ENCODE measurements around the gene FRRS1L. TPM values are rescaled to one million over a fixed set of nuclear protein-coding genes. Genes with fewer than 3 reads are reported as not detected.

Gene FRRS1L
- total RNA-seq, 2 donors from 2014 or later, result not detected

- Mint-ChIP-seq H3K4me3 (peak overlapping the region; percentile 93 to 96), H3K27me3 (ENCODE audit: low read depth) (no peaks in the 10 kb centered on the region), H3K36me3 (ENCODE audit: insufficient read depth in 2 of 2) (peaks cover 2 to 10% of the 10 kb centered on the region in 2 donors), H3K9me3 (peaks cover 0 to 2% of the 10 kb centered on the region in 2 donors), H3K4me1 (ENCODE audit: low read depth) (peaks cover 67% of the 10 kb centered on the region), H3K27ac (peak overlapping the region; percentile 93)
- DNase-seq (peak; percentile 56 to 66), ATAC-seq (replicated peaks in 1 of 2) (peak; percentile 41 to 49)
Observed at GRCh38 chr9:109117856-109118807, 48.9 kb downstream of the FRRS1L start.

DNA sequence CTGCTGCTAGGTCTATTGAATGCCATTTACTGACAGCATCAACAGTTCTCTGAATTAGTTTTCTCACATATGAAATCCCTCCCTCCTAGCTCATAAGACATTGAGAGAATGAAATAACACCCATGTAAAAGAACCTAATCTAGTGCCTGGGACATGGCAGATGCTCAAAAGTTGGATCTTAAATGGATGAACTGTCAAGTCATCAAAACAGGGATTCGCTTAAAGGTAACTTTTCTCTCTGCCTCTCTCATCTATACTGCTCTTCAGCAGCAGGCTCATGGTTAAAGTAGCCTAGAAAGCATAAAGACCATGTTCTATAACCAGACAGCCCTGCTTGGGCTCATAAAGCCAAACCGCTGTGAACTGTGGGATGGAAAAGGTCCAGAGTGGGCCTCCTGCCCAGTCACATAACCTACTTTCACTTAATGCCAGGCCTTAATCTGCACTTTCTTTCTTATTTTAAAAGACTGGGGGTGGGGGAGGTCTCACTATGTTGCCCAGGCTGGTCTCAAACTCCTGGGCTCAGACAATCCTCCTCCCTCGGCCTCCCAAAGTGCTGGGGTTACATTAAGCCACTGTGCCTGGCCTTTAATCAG, 51.0 kb downstream of the FRRS1L start:
- Mint-ChIP-seq H3K27ac (peak overlapping the region; percentile 12), H3K27me3 (ENCODE audit: low read depth) (no peaks in the 10 kb centered on the region), H3K4me3 (peak overlapping the region; percentile 21 to 50), H3K36me3 (ENCODE audit: insufficient read depth in 2 of 2) (peaks cover 2 to 10% of the 10 kb centered on the region in 2 donors), H3K4me1 (ENCODE audit: low read depth) (peaks cover 78% of the 10 kb centered on the region), H3K9me3 (peaks cover 0 to 2% of the 10 kb centered on the region in 2 donors)
- DNase-seq (no peak), ATAC-seq (replicated peaks in 1 of 2) (no peak)

DNA sequence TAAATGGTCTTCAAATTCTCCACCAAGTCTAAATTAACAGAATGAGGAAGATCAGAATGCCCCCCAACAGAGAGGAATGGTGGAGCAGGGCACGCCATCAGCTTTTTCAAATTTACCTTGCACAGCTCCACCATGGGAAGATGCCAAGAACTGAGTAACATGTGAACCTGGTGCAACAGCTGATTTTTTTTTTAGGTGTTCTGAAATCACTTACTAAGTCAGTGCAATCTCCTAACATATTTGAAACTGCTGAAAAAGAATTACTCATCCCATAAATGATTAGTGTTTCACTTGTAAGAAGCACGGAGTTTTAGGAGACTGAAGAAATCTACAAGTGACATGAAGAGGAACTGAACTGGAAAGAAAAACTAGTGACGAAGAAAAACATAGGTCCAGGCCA, 52.4 kb downstream of the FRRS1L start:
- ATAC-seq (replicated peaks in 1 of 2), result peak; percentile 27 to 33
- peaks cover 0 to 2% of the 10 kb centered on the region in 2 donors for H3K9me3 Mint-ChIP-seq
- peaks cover 86% of the 10 kb centered on the region for H3K4me1 Mint-ChIP-seq (ENCODE audit: low read depth)
- H3K27ac Mint-ChIP-seq, result peak overlapping the region; percentile 61
- peaks cover 2 to 10% of the 10 kb centered on the region in 2 donors for H3K36me3 Mint-ChIP-seq (ENCODE audit: insufficient read depth in 2 of 2)
- no peaks in the 10 kb centered on the region for H3K27me3 Mint-ChIP-seq (ENCODE audit: low read depth)
- peak in 1 of 2 donors; percentile 16 for DNase-seq
- peak overlapping the region; percentile 64 for H3K4me3 Mint-ChIP-seq

GRCh38 chr9:109113892-109114609, 53.0 kb downstream of the FRRS1L start:
- Mint-ChIP-seq H3K36me3 (ENCODE audit: insufficient read depth in 2 of 2) (peaks cover 2 to 10% of the 10 kb centered on the region in 2 donors), H3K27ac (no peak overlapping the region), H3K4me3 (peak overlapping the region; percentile 64), H3K27me3 (ENCODE audit: low read depth) (no peaks in the 10 kb centered on the region), H3K4me1 (ENCODE audit: low read depth) (peaks cover 93% of the 10 kb centered on the region), H3K9me3 (peaks cover 0 to 2% of the 10 kb centered on the region in 2 donors)
- ATAC-seq (replicated peaks in 1 of 2) (no peak), DNase-seq (no peak)

- peaks cover 96% of the 10 kb centered on the region for H3K4me1 Mint-ChIP-seq (ENCODE audit: low read depth)
- no peak for DNase-seq
- peak overlapping the region in 1 of 2 donors; percentile 64 for H3K4me3 Mint-ChIP-seq
- H3K36me3 Mint-ChIP-seq (ENCODE audit: insufficient read depth in 2 of 2), result peaks cover 2 to 10% of the 10 kb centered on the region in 2 donors
- peaks cover 0 to 2% of the 10 kb centered on the region in 2 donors for H3K9me3 Mint-ChIP-seq
- H3K27me3 Mint-ChIP-seq (ENCODE audit: low read depth), result no peaks in the 10 kb centered on the region
- H3K27ac Mint-ChIP-seq, result no peak overlapping the region
- no peak for ATAC-seq (replicated peaks in 1 of 2)
Observed at GRCh38 chr9:109113254-109113653, 53.8 kb downstream of the FRRS1L start.

DNA sequence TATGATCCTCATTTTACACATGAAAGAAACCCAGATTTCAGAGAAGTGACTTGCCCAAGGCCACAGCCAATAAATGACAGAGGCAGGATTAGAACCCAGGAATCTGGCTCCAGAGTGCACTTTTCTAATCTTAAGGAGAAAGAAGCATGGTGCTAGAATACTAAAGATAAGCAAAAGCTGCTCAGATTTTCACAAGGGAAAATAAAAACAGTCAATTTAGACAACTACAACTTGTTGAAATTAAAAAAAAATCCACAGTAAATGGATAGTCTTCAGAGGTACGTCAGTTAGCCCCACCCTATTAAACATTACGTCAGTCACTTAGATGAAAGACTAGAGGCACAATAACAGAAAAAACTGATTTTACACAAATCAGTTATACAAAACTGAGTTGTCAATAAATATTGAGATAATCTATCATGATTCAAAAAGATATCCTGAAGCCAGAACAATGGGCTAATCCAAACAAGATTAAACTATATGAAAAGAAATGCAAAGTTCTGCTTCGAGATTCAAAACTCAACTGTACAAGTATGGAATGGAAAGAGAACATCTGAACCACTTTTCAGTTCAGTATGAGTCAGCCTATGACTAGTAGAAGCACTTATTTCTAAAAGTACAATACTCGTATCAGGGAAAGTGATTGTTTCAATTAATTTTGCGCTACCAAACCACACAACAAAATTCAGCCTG, 56.6 kb downstream of the FRRS1L start:
- DNase-seq (no peak), ATAC-seq (replicated peaks in 1 of 2) (peak; percentile 73)
- Mint-ChIP-seq H3K27me3 (ENCODE audit: low read depth) (no peaks in the 10 kb centered on the region), H3K9me3 (no peaks in the 10 kb centered on the region), H3K36me3 (ENCODE audit: insufficient read depth in 2 of 2) (peaks cover 0 to 3% of the 10 kb centered on the region in 2 donors), H3K4me3 (peak overlapping the region; percentile 78 to 94), H3K4me1 (ENCODE audit: low read depth) (peaks cover 90% of the 10 kb centered on the region), H3K27ac (peak overlapping the region; percentile 91)

DNA sequence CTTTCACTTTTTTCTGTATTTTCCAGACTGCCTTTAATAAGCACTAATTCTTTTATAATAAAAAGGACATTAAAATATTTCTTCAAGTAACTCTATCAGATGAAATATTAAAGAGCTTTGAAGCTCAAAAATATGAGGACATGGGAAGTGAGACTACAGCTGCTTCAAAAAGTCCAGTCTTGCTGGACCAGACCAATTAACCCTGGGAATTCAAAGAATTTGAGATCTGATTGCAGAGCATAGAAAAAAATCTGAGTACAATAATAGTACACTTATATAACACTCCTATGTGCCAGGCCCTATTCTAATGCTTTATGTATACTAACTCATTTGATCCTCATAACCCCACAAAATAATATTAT, 57.1 kb downstream of the FRRS1L start:
- no peak for ATAC-seq (replicated peaks in 1 of 2)
- H3K36me3 Mint-ChIP-seq (ENCODE audit: insufficient read depth in 2 of 2), result peaks cover 0 to 7% of the 10 kb centered on the region in 2 donors
- H3K9me3 Mint-ChIP-seq, result no peaks in the 10 kb centered on the region
- no peak for DNase-seq
- H3K27ac Mint-ChIP-seq, result peak overlapping the region; percentile 91
- H3K4me1 Mint-ChIP-seq (ENCODE audit: low read depth), result peaks cover 84% of the 10 kb centered on the region
- peak overlapping the region; percentile 78 to 94 for H3K4me3 Mint-ChIP-seq
- no peaks in the 10 kb centered on the region for H3K27me3 Mint-ChIP-seq (ENCODE audit: low read depth)

DNA sequence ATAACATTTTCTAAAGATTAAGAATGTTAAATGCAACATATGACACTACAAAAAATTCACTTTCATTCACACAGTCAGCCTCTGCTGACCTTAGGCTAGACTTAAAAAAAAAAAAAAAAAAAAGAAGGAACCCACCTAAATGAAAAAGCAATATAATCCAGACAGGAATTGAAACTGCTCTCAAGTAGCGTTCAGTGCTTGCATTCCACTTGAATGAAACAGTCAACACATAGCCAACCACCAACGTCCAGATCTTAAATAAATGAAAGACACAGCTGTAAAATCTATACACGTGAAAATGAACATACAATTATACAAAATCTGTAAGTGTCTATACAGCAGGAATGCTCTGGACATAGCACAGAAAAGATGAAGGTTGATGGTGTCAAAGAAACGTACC, 58.7 kb downstream of the FRRS1L start:
- Mint-ChIP-seq H3K27me3 (ENCODE audit: low read depth) (no peaks in the 10 kb centered on the region), H3K36me3 (ENCODE audit: insufficient read depth in 2 of 2) (peaks cover 7 to 17% of the 10 kb centered on the region in 2 donors), H3K4me1 (ENCODE audit: low read depth) (peaks cover 71% of the 10 kb centered on the region), H3K27ac (peak overlapping the region; percentile 27), H3K4me3 (peak overlapping the region; percentile 79), H3K9me3 (peaks cover 2% of the 10 kb centered on the region in 2 donors)
- no peak for DNase-seq
- ATAC-seq (replicated peaks in 1 of 2), result no peak

DNA sequence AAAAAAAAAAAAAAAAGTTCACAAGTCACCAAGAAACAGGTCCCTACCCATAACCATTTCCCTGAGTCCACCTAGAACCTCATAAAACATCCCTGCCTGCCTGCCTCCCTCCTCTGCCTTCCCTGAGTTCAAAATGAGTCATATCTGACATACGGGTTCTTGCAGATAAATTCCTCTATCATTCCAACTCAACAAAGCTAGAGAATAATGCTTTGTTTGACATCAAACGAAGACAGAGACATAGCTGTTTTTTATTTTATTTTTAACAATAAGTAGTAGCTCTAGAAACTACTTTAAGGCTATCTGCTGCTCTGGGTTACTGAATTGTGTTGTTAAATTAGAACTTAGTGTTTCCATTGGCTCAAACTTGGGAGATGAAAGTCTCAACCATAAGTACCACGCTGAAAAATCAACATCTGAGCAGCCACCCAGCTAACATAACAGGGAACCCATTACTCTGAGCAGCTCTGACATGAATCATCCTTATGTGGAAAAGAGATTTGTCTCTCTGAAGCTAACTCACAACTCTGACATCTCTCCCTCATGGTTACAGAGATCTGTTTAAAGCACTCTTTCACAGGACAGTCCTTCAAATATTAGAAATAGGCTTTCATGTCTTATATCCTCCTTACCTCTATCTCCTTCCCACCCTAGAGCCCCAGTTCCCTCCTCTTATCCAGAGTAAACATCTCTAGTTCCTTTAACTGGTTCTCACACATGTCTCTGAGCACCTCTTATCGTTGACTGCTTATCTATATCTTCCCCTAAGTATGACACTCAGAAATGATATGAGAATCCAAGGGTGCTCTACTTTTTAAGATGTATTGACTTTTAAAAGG, 59.4 kb downstream of the FRRS1L start:
- H3K27me3 Mint-ChIP-seq (ENCODE audit: low read depth), result no peaks in the 10 kb centered on the region
- DNase-seq (peak in 1 of 2 donors; percentile 19), ATAC-seq (replicated peaks in 1 of 2) (peak; percentile 87 to 91)
- peak overlapping the region; percentile 27 for H3K27ac Mint-ChIP-seq
- H3K4me1 Mint-ChIP-seq (ENCODE audit: low read depth), result peaks cover 71% of the 10 kb centered on the region
- peaks cover 13 to 24% of the 10 kb centered on the region in 2 donors for H3K36me3 Mint-ChIP-seq (ENCODE audit: insufficient read depth in 2 of 2)
- H3K9me3 Mint-ChIP-seq, result peaks cover 2 to 3% of the 10 kb centered on the region in 2 donors
- peak overlapping the region; percentile 79 for H3K4me3 Mint-ChIP-seq

- peak; percentile 29 to 37 for DNase-seq
Observed at GRCh38 chr9:109101810-109102209, 65.2 kb downstream of the FRRS1L start.

DNA sequence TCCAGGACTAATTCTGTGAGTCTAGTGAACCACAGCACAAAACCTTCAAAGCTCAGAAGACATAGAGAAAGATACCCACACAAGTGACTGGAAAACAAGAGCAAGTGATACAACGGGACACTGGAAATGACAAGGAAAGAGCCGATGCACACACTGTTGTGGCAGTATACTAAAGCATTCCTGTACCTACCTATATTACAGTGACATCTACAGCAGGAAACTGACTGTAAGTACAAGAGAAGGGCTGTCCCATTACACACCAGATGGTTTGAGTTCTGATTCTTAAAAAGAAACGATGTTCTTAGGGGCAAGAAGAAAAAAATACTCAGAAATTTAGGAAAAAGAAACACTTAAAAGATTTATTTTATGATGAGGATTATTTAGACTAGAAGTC, 65.8 kb downstream of the FRRS1L start:
- Mint-ChIP-seq H3K36me3 (ENCODE audit: insufficient read depth in 2 of 2) (peaks cover 15 to 30% of the 10 kb centered on the region in 2 donors), H3K4me1 (ENCODE audit: low read depth) (peaks cover 72% of the 10 kb centered on the region), H3K4me3 (peak overlapping the region; percentile 64 to 80), H3K27ac (peak overlapping the region; percentile 34), H3K9me3 (peaks cover 2 to 3% of the 10 kb centered on the region in 2 donors), H3K27me3 (ENCODE audit: low read depth) (no peaks in the 10 kb centered on the region)
- DNase-seq, result peak in 1 of 2 donors; percentile 17
- ATAC-seq (replicated peaks in 1 of 2), result peak; percentile 53 to 60

More at GRCh38 chr9:109101810-109102209, 65.2 kb downstream of the FRRS1L start:
- H3K27me3 Mint-ChIP-seq (ENCODE audit: low read depth), result no peaks in the 10 kb centered on the region
- ATAC-seq (replicated peaks in 1 of 2), result peak; percentile 91
- peaks cover 2 to 3% of the 10 kb centered on the region in 2 donors for H3K9me3 Mint-ChIP-seq
- H3K36me3 Mint-ChIP-seq (ENCODE audit: insufficient read depth in 2 of 2), result peaks cover 15 to 30% of the 10 kb centered on the region in 2 donors
- H3K27ac Mint-ChIP-seq, result peak overlapping the region; percentile 34
- peaks cover 70% of the 10 kb centered on the region for H3K4me1 Mint-ChIP-seq (ENCODE audit: low read depth)
- peak overlapping the region; percentile 64 to 80 for H3K4me3 Mint-ChIP-seq

All from activated T-cell treated with anti-CD3 and anti-CD28 coated beads, Interleukin-2, amount 50 U/mL, for 72 hours (primary cell).